HFF-Myc (cell line): ENCODE data around the gene AGAP3.

Experiments
- DNase-seq: peaks from one replicate; pipeline ENCODE4 v3.0.0-alpha.2; 2011; ENCODE audit warnings: low read depth; ENCODE audit errors: extremely low read depth
- H3K4me3 ChIP-seq: replicated peaks from 2 replicates; pipeline ENCODE4 v1.5.1; 2011; ENCODE audit warnings: low read depth, mild to moderate bottlenecking, control low read depth, low read length
- TF ChIP-seq, protein P1 (sequence below): IDR thresholded peaks from 2 replicates; pipeline ENCODE4 v1.5.1; 2012; ENCODE audit warnings: mild to moderate bottlenecking, low read depth, low read length, control low read depth; ENCODE audit errors: missing control alignments

Gene AGAP3

DNA sequence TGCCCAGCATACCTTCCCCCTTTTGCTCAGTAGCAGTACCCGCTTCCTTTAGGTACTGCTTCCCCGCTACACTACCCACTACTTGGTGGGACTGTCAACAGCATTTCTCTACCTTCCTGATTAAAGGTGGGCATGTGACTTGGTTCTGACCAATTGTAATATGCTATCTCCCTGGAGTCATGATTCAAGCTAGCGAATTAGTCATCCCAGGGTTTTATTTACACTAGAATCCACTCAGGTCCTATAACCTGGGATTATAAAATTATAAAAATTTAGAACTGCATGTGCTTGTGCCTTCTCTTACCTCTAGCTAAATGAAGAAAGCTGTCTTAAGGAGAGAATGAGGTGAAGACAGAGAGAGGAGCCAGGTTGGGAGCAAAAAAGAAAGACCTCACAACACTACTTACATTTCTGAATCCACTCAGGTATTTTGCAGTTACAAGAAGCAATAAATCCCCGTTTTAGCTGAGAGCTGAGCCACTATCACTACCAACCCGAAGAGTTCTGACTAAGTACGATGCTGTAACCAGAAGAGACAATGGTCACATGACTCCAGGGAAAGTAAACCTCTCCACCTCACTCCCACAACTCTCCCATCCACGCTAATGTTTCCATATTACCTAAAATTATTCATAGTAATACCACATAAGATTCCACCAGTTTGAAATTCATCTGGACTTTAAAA is 71.5 kb downstream of the AGAP3 start:
- TF ChIP-seq, protein P1, sequence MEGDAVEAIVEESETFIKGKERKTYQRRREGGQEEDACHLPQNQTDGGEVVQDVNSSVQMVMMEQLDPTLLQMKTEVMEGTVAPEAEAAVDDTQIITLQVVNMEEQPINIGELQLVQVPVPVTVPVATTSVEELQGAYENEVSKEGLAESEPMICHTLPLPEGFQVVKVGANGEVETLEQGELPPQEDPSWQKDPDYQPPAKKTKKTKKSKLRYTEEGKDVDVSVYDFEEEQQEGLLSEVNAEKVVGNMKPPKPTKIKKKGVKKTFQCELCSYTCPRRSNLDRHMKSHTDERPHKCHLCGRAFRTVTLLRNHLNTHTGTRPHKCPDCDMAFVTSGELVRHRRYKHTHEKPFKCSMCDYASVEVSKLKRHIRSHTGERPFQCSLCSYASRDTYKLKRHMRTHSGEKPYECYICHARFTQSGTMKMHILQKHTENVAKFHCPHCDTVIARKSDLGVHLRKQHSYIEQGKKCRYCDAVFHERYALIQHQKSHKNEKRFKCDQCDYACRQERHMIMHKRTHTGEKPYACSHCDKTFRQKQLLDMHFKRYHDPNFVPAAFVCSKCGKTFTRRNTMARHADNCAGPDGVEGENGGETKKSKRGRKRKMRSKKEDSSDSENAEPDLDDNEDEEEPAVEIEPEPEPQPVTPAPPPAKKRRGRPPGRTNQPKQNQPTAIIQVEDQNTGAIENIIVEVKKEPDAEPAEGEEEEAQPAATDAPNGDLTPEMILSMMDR, result no peak
- H3K4me3 ChIP-seq, result no peak overlapping the region
- DNase-seq, result no peak

DNA sequence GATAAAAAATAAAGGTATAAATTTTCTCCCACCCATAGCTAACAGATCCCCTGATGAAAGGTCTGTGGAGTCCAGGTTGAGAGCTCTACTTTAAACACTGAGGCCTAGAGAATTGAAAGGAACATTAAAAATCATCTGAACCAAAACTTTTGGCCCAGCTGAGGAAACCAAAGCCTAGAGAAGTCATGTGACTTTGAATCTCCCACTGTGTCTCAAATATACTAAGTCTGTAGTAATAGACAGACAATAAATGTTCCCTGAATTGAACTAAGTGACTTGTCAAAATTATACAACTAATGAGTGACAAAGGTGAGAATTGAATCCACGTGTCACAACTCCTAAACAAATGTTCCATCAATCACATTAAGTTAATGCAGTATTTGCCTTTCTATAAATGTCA is 75.5 kb downstream of the AGAP3 start:
- no peak for DNase-seq
- no peak overlapping the region for H3K4me3 ChIP-seq
- TF ChIP-seq, protein P1, result no peak

DNA sequence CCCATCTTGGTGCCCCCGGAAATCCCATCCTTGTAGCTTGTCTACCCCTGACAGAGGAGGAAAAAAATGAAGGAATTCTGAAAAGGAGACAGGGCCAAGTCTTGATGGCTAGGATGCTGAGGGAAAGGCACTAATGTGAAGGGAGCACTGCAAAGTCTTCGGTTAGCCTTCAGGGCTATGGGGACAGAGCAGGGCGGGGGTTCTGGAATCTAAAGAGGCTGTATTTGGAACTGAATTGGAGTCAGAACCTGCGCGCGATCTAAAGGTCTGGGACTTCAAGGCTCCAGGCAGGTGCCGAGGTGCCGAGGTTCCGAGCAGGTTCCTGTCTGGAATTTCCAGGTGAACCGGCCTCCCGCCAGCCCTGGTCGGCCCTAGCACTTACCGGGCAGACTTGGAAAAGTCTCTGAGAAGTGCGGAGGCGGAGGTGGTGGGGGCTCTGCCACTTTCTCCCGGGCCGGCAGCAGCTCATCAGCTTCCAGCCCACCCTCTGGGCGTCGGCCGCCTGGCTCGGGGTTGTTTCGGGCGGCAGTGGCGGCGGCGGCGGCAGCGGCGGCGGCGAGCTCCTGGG is 80.4 kb downstream of the AGAP3 start:
- TF ChIP-seq, protein P1, result no peak
- DNase-seq, result no peak
- H3K4me3 ChIP-seq, result 0 out of 2 replicates have a peak overlapping the region, but pooled peaks have one; percentile 9

DNA sequence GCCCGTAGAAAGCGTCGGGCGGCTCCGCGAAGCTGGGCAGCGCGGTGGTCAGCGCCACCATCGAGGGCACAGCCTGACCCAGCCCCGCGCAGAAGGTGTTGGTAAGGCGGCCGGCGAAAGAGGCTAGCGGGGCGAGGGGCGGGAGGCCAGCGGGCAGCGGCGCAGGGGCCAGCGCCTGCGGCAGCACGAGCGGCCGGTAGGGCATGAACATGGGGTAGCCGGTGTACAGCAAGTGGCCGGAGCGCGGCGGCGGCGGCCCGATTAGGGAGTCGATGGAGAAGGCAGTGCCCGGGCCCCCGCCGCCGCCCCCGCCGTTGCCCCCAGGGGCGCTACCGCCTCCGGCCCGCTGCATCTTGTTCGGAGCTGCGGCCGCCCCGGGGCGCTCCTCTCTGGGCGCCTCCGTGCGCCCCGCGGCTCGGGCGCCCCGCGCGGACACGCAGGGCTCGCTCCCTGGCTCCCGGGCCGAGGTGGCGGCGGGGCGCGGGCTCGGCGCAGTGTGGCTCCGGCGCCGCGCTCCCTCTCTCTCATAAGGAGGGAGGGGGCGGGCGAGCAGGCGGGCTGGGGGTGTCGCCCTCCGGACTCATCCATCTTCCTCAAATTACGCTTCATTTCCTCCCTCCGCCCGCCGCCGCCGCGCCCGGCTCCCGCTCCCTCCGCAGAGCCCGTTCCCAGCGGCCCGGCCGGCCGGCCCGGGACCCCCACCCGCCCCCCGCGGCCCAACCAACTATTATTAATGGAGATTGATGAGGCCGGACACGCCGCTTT is 81.1 kb downstream of the AGAP3 start, which contains the start of gene GBX1:
Gene GBX1, minus strand, starts transcription at position 498 of the 765 bp plus-strand sequence. Its CDS starts 146 bp downstream, at position 352.
- H3K4me3 ChIP-seq, result 0 out of 2 replicates have a peak within 1 kb of the TSS, but pooled peaks have one; percentile 9
- DNase-seq, result no peak
- TF ChIP-seq, protein P1, result no peak

DNA sequence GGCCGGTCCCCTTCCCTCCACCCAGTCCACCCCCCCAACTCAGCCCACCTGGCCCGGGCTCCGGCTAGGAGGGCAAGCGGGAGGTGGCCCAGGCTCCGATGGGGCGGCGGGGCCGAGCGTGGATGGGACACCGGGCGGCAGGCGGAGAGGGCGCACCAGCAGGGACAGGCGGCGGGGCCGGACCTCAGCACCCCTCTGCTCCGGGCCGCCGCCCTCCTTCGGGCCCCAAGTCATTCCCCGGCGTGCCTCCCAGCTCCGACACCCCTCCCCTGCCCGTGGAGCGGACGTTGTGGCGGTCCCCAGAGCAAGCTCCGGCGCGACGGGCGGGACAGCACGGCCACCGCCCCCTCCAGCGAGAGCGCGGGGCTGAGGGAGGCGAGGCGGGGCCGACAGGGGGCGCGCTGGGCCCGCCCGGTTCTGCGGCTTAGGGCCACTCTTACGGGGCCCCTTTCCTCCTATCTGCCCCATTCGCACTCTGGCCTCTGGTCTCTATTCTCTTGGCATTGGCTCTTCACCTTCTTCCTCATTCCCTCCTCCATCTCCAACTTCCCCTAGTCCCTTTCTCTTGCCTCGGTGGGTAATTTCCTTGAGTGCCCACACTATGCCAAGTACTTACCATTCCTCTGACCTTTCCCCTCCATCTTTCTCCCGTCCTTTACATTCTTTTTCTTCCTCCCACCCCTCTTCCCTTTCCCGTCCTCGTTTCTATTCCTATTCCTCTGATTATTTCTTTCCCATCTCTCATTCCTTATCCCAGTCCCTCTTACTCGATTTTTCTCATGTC is 81.9 kb downstream of the AGAP3 start:
- no peak for DNase-seq
- TF ChIP-seq, protein P1, result peak; percentile 68
- H3K4me3 ChIP-seq, result no peak overlapping the region

DNA sequence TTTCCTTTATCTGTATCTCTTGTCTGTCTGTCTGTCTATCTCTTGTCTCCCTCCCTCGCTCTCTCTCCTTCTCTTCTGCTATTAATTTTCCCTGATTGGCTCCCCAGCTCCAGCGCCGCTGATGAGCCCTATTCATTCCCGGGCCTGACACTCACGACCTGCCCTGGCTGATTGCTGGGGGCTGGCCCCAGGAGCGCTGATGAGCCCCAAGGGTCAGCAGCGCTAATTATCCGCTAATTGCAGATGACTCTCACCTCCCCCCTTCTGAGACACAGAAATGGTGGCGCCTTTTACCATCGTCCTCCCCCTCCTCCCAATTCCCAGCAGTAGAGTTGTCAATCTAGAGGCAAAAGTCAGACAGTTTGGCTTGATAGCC is 82.5 kb downstream of the AGAP3 start:
- TF ChIP-seq, protein P1, result no peak
- no peak overlapping the region for H3K4me3 ChIP-seq
- no peak for DNase-seq
